GM21423 (cell line): Measurements from ENCODE around the gene GNG8.

ENCODE experiments used
- ATAC-seq: cut with Tn5 transposase; IDR thresholded peaks from one replicate; pipeline ENCODE4 v1.9.1; 2021; ENCODE audit warnings: mild to moderate bottlenecking, moderate library complexity; ENCODE audit not compliant: unreplicated experiment

The GNG8 gene

DNA sequence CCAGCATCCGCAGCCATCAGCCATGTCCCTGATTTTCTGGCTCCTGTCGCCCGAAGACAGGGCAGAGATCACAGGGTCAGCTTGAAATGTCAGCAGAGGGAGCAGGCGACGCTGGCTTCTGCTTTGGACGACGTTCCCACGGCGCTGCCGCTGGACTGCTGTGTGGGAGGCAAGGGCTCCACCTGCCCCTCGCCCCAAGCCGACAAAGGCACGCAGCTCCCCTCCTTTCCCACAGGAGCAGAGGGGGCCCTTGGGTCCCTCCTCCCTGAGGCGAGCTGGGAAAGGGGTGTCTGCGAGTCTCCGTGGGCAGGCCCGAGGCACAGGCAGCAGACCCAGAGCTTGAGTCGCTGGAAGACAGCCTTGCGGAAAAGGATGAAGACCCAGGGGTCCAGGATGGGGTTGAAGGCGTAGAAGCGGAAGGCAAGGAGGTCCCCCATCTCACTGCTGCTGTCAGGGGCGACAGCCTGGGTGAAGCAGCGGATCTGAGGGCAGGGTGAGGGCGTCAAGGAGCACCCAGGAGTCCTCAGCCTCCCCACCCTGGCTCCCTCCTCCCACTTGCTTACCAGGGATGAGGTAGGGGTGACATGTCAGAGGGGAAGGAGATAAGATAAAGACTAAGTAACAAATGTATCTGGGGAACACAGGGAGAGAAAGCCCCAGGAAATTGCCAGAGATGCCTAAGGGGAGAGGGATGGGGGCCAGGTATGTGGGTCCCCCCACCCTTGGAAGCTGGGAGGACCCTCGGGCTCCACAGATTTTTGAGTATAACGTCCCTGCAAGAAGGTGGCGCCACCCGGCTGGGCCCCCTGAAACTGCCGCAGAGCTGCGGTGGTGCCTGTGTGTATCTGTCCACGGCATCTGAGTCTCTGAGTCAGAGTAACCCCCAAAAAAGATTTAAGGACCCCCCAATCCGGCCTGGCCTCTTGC is 14.5 kb downstream of the GNG8 start:
- ATAC-seq, result no peak

DNA sequence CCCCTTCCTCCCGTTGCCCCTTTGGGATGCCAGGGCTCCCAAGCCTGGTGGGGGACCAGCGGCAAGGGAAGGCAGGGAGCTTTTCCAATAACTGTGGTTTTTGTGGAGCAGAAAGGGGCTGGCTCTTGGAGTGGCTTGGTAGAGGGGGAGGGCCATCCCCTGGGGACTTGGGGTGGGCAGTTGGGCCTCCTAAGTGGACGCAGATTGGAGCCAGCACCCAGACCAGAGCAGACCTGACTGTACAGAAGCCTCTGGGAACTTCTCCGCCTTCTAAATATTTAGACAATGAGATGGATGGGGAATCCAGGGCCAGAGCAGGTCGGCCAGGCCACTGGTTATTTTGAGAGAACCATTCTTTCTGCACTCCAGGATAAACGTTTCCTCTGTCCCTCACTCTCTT is 15.3 kb downstream of the GNG8 start:
- no peak for ATAC-seq

DNA sequence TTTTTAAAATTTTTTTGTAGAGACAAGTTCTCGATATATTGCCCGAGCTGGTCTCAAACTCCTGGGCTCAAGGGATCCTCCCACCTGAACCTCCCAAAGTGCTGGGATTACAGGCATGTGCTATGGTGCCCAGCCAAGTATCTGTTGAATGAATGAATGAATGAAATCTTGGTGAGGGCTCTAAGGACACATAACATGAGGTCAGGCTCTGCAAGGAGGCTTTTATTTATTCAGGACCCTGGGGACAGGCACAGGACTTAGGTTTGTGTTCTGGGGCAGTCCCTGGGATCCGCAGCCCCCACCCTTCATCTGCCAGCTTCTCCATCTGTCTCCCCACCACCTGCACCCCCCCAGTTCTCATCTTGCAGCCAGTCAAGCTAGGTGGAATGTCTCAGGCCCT is 15.7 kb downstream of the GNG8 start:
- ATAC-seq, result no peak

DNA sequence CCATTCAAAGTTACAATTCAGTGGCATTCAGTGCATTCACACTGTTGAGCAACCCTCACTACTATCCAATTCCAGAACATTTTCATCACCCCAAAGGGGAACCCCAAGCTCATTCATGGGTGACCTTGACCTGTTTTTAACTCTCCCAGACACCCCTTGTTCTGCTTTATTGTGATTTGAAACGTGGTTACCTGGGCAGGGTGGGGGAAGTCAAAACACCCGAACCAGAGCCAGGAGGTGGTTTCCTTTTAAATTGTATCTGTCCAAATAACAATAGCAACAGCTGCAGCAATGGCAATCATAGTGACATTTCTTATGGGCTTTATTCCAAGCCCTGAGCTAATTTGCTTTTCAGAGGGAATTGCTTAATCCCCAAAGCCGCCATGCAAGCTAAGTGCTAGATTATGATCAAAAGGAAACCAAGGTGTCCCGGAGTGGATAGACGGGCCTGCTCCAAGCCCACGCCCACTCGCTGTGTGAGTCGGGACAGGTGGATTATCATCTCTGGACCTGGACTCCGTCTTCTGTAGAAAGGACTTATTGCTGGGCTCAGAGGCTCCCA is 17.3 kb downstream of the GNG8 start:
- ATAC-seq, result no peak

DNA sequence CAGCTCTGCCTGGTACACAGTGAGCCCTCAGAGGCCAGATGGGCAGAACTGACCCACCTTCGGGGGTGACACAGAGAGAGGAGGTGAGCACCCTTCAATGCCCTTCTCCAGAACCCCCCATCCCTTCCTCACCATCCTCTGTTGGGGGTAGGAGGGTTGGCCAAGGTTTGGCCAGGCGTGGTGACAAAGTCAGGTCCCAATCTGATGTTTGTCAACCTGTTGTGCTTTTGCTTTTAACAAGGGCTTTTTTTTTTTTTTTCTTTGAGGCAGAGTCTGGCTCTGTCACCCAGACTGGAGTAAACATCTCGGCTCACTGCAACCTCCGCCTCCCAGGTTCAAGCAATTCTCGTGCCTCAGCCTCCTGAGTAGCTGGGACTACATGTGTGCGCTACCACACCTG is 18.4 kb downstream of the GNG8 start:
- ATAC-seq, result no peak

DNA sequence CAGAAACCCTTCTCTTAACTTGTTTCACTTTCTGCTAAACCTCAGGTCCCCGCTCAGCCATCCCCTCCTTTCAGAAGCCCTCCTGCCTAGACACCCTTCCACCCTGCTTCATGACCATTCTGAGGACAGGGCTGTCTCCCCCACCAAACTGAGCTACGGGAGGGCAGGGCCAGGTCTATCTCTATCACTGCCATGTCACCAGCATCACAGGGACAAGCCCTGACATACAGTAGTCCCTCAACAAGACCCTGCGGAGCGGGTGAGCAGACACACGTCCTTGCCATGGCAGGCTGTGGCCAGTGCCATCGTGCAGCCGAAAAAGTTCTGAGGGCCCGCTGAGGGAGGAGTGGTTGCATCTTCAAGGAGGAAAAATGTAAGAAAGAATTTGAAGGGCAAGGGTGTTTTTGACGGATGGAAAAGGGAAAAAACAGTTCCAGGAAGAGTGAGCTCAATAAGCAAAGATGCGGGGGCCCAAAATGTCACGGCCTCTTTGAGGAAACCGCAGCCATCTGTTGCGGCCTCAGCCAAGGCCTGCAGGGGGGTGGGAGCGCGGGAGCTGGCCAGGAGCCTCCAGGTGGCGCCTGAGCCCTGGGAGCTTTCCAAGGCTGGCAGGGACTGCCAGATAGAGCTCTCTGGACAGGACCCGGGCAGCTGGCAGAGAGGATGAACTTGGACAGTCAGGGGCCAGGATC is 19.2 kb downstream of the GNG8 start:
- no peak for ATAC-seq

DNA sequence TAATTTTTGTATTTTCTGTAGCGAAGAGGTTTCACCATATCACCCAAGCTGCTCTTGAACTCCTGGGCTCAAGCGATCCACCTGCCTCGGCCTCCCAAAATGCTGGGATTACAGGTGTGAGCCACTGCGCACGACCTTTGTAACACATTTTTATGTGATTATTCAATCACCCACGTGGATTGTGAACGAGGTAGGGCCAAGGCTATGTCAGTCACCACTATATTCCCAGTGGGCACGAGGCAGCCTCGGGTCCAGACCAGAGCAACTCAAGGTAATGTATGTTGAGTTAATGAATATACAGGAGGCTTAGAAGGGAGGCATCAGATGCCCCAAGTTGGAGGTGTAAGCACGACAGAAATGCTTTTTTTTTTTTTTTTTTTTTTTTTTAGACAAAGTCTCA is 20.0 kb downstream of the GNG8 start:
- no peak for ATAC-seq

DNA sequence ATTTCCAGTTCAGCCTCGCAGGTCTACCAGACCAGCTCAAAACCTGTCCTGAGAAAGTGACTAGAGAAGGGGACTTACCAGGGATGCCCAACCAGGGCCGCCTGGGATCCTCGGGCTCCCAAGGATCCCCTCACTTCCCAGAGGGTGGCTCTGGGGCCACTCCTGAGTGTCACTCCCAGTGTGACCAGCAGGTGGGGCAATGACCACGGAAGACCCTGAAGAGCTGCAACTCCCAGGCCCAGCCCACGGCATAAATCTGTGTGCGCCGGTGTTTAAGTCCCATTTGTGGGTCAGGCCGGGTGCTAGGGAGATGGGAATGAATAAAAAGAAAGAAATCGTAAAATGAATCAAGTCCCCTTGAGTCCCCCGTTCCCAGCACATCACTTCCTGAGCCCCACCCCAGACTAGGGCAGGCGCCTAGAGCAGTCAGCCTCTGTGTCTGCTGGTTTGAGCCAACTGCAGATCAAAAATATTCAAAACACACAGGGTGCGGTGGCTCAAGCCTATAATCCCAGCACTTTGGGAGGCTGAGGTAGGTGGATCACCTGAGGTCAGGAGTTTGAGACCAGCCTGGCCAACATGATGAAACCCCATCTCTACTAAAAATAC is 21.8 kb downstream of the GNG8 start:
- no peak for ATAC-seq

DNA sequence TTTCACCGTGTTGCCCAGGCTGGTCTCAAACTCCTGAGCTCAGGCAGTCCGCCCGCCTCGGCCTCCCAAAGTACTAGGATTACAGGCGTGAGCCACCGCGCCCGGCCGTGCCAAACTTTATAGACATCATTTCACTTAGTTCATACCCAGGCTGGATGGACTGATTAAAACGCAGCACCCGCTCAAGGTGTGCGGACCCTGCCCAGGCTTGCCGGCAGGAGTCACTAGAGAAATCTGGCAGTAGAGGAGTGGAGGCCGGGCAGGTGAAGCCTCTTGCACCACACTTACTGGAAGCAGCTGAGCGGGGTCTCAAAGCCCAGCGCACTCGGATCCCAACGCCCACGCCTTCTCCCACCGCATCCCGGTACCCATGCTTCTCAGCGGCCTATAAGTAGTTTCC is 22.5 kb downstream of the GNG8 start:
- ATAC-seq, result no peak

DNA sequence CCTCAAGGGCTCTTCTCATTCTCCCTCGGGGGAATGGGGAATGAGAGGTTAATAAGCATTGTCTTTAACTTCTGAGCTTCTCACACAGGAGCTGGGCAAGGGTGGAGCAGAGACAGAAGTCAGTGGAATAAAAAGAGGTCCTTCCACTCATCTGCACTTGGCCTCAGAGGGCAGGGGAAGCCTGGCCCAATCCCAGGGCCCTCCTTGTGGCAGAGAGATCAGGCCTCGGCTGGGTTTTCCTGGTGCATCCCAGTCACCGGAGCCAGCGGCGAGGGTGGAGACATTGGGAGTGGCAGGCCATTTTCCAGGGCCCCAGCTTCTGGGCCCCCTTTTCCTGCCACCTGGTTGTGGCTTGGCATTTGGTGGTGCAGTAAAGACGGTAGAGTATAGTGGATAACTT is 24.2 kb downstream of the GNG8 start:
- no peak for ATAC-seq

DNA sequence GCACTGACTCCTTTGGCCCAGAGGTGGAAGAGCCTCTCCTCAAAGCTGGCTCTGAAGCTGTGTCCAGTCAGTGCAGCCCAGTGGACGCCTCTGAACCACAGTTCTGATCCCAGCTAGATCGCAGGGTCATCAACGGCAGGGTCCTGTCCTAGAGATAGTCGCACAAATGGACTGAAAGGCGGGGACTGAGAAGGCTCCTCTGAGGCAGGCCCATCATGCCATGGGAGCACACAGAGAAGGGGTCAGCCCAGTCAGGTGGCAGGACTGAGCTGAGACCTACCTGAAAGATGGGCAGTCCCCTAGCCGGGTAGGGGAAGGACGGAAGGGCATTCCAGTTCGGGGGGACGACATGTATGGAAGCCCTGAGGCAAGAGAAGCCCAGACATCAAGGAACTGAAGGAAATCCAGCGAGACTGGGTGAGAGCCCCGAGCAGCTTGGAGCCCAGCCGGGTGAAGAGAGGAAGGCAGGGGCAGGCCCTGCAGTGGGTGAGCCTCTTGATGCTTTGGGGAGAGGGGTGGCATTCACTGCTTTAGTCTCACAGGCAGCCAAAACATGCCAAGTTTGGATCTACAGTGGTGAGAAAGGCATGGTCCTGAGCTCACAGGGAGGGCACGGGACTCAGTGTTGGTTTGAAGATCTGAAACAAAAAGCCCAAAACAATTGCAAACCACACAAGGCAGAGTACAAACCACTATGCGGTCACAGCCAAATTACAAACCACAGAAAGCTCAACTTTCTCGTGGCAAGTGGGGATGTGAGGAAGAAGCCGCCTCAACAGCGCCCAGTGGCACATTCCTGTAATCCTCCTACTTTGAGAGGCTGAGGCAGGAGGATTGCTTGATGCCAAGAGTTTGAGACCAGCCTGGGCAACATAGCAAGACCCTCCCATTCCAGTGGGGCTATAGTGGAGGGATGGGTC is 24.9 kb downstream of the GNG8 start:
- ATAC-seq, result no peak

DNA sequence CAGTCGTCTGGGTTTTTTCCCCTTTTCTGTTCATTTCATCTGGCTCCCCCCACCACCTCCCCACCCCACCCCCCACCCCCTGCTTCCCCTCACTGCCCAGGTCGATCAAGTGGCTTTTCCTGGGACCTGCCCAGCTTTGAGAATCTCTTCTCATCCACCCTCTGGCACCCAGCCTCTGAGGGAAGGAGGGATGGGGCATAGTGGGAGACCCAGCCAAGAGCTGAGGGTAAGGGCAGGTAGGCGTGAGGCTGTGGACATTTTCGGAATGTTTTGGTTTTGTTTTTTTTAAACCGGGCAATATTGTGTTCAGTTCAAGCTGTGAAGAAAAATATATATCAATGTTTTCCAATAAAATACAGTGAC is 25.6 kb downstream of the GNG8 start:
- ATAC-seq, result no peak

DNA sequence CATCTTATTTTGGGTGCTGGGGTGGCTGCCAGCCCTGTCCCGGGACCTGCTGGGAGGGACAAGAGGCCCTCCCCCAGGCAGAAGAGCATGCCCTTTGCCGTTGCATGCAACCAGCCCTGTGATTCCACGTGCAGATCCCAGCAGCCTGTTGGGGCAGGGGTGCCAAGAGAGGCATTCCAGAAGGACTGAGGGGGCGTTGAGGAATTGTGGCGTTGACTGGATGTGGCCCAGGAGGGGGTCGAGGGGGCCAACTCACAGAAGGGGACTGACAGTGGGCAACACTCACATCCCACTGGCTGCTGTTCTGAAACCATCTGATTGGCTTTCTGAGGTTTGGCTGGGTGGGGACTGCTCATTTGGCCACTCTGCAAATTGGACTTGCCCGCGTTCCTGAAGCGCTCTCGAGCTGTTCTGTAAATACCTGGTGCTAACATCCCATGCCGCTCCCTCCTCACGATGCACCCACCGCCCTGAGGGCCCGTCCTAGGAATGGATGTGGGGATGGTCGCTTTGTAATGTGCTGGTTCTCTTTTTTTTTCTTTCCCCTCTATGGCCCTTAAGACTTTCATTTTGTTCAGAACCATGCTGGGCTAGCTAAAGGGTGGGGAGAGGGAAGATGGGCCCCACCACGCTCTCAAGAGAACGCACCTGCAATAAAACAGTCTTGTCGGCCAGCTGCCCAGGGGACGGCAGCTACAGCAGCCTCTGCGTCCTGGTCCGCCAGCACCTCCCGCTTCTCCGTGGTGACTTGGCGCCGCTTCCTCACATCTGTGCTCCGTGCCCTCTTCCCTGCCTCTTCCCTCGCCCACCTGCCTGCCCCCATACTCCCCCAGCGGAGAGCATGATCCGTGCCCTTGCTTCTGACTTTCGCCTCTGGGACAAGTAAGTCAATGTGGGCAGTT is 26.2 kb downstream of the GNG8 start:
- no peak for ATAC-seq

DNA sequence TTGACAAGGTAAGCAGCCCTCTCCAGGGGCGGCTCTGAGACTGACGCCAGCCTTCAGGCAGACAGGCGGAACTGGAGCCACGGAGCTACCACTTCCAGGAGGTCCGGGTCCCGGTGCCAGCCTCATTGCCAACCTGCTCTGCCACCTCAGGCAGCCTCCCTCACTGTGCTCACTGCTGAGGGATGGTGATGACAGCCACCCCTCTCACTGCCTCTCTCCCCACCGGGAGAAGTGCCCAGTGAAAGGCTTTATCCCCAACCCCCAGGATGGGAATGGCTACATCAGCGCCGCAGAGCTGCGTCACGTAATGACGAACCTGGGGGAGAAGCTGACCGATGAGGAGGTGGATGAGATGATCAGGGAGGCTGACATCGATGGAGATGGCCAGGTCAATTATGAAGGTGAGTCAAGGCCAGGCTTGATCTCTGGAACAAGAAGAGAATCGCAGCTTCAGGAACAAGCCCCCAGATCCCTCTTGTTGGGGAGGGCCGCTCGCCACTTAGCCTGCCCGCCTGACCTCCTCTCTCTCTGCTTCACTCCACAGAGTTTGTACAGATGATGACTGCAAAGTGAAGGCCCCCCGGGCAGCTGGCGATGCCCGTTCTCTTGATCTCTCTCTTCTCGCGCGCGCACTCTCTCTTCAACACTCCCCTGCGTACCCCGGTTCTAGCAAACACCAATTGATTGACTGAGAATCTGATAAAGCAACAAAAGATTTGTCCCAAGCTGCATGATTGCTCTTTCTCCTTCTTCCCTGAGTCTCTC is 27.2 kb downstream of the GNG8 start:
- ATAC-seq, result no peak

DNA sequence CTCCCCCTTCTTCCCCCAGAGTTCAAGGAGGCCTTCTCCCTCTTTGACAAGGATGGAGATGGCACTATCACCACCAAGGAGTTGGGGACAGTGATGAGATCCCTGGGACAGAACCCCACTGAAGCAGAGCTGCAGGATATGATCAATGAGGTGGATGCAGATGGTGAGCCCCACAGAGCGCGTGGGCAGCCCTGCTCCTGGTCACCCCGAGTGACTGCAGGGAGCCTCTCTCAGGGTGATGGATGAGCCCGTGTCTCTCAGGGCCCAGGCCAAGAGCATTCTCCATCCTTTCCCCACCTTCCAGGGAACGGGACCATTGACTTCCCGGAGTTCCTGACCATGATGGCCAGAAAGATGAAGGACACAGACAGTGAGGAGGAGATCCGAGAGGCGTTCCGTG is 27.8 kb downstream of the GNG8 start:
- ATAC-seq, result no peak

DNA sequence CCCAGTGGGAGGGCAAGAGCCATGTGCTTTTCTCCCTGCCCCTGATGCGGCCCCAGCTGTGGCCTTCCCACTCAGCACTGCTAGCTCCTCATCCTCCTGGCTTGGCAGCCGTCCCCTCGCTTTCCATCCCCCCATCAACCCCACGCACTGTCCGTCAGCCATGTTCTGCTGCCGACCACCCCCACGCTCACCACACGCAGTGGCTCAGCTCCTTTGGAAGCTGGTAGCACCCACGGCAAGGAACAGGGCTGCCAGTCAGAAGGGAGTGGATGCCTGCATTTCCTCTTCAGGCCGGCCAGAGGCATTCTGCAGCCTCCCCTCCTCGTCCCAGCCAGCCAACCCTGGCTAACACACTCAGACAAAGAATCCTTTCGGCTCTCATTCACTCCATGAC is 28.6 kb downstream of the GNG8 start:
- ATAC-seq, result no peak

DNA sequence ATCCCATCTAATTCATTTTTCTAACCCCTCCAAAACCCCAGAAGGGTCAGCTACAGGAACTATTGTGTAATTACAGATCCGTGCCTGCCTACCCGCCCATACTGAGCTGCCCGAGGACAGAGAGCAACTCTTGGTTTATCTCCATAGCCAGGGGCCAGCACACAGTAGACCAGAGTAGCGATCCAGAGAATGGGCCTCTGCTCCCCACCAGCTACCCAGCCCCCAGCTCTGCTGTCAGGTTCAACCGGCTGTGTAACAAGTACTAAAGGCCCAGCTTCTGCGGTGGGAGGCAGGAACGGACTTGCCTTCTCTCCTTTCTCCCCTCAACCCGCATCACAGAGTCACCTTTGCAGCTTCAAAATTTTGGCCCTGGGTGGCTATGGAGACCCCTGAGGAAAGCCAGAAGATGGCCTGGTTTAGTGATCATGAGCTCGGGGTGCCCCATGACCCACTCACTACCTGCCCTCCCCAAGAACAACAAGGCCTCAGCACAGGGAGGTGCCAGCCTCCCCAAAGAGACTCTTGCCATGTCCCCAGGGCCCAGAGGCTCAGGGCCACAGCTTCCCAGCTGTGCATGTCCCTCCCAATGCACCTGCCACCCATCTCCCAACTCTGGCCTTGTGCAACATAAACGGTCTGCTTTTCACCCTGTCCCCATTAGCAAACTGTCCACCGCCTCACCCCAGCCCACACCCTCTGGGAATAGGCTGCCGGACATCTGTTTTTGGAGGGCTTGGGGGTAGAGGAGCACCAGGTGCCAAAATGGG is 29.1 kb downstream of the GNG8 start:
- ATAC-seq, result no peak

DNA sequence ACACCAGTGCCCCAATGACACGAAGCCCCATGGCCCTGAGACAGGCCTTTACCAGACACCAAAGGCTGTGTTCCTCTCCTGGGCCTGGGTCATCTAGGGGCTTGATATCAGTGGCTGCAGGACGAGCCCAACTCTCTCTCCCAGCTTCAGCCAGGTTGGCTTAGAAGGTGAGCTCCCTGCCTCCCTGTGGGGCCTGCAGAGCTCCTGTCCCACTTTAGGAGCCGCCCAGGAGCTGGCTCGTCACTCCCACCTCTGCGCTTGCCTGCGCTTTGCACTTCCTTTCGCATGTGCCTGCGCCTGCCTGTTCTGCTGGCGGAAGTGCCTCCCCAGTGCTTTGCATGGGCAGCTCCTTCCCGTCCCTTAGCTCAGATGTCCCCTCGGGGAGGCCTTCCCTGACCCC is 30.0 kb downstream of the GNG8 start:
- ATAC-seq, result no peak
